Urinary bladder (tissue), 4 donors: ENCODE results near the gene ADGRL2. TPM values are rescaled to one million over a fixed set of nuclear protein-coding genes. Genes with fewer than 3 reads are reported as not detected.

Experiments
- DNase-seq: peaks from one replicate; pipeline ENCODE4 v3.0.0-alpha.2; 2015; ENCODE audit errors: extremely low spot score
- H3K27ac ChIP-seq: one replicate; pipeline ENCODE4 v1.5.1; 2013; ENCODE audit warnings: low read depth, mild to moderate bottlenecking, moderate library complexity
- H3K36me3 ChIP-seq: one replicate; pipeline ENCODE4 v1.6.1; 2013; ENCODE audit warnings: mild to moderate bottlenecking, moderate library complexity; ENCODE audit not compliant: insufficient read depth
- H3K4me1 ChIP-seq: one replicate; pipeline ENCODE4 v1.6.1; 2013; ENCODE audit warnings: mild to moderate bottlenecking, moderate library complexity; ENCODE audit not compliant: insufficient read depth
- H3K4me3 ChIP-seq: one replicate; pipeline ENCODE4 v1.5.1; 2013; ENCODE audit warnings: low read depth, low read length
- WGBS: extraction: QIAGEN DNeasy Blood & Tissue Kit; methylation state at CpG from one replicate; pipeline ENCODE4 v1.1.7; 2013; 5-methylcytosine and 5-hydroxymethylcytosine counted together
- polyA plus RNA-seq: library from polyadenylated mRNA; stranded (reverse); fragments of 200-250 nt; gene quantifications from one replicate; pipeline ENCODE4 v1.2.3, GENCODE V29; 2013
- total RNA-seq: library from RNA; depleted of rRNA; stranded (reverse); fragments of >200 nt; gene quantifications from one replicate; pipeline ENCODE4 v1.2.3, GENCODE V29; 2014
- donor health status: healthy with polysubstance abuse.
- donor health status: healthy.

ADGRL2 gene
- total and polyA plus RNA-seq, 2 donors, result 30.5 to 185 TPM

DNA sequence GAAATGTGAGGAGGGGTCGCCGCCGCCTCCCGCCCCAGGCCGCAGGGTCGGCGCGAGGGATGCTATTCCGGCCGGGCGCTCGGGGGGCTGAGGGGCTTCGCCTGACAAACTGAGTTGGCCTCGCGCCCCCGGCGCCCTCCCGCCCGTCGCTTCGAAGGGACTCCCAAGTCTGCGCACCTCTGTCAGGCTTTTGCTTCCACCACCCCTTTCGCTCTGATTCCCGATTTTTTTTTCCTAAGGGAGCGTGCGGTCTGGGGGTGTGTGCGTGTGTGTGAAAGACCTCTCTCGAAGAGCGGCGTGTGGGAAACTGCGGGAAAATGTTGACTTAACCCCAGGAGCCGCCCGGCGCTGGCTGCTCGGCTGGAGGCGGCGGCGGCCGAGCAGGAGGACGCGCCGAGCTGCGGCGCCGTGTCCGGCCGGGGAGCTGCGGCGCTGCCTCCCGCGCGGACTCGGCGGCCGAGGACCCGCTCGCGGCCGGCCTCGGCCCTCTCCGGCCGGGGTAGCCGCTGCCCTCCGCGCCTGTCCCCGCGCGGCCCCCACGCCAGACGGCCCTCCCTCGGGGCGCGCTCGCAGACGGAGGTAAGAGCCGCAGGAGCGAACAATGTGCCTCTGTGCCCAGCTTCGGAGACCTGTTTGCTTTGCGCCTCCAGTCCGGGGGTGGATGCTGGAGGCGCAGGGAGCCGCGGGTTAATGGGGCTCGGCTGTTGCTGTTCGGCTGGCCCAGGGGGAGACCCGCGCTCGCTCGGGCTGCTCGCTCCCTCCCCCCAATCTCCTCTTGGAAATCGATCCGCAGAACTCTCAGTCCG is 1.1 kb downstream of the ADGRL2 start:
- Histone ChIP-seq H3K4me3 (peak overlapping the region; percentile 74), H3K36me3 (no peaks in the 10 kb centered on the region), H3K27ac (peak overlapping the region; percentile 89), H3K4me1 (no peaks in the 10 kb centered on the region)
- under 1% methylated on average over 93 of the region's 93 CpGs for WGBS
- no peak for DNase-seq

DNA sequence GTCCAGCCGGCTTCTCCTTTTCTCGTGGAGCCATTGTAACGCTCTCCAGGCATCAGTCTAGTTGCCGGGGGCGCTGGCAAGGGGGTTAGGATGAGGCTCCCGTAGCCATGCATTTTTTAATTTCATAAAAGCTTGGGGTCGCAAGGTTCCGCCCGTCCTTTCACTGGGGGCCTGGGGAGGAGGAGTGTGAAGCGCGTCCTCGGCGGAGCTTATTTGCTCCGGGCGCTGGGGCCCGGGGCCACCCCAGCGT is 1.6 kb downstream of the ADGRL2 start:
- DNase-seq, result no peak
- Histone ChIP-seq H3K36me3 (no peaks in the 10 kb centered on the region), H3K27ac (peak overlapping the region; percentile 64), H3K4me3 (peak overlapping the region; percentile 74), H3K4me1 (no peaks in the 10 kb centered on the region)
- under 1% methylated on average over 17 of the region's 17 CpGs for WGBS

GRCh38 chr1:81802707-81803430 is 2.1 kb downstream of the ADGRL2 start:
- Histone ChIP-seq H3K4me3 (peak overlapping the region; percentile 74), H3K27ac (peak overlapping the region; percentile 64), H3K4me1 (no peaks in the 10 kb centered on the region), H3K36me3 (no peaks in the 10 kb centered on the region)
- under 1% methylated on average over 55 of the region's 55 CpGs for WGBS
- DNase-seq, result no peak

- Histone ChIP-seq H3K36me3 (no peaks in the 10 kb centered on the region), H3K27ac (no peak overlapping the region), H3K4me3 (peak overlapping the region; percentile 74), H3K4me1 (no peaks in the 10 kb centered on the region)
- no peak for DNase-seq
- 2% methylated on average over 15 of the region's 15 CpGs for WGBS
Measured at GRCh38 chr1:81803431-81804110, 2.8 kb downstream of the ADGRL2 start.

DNA sequence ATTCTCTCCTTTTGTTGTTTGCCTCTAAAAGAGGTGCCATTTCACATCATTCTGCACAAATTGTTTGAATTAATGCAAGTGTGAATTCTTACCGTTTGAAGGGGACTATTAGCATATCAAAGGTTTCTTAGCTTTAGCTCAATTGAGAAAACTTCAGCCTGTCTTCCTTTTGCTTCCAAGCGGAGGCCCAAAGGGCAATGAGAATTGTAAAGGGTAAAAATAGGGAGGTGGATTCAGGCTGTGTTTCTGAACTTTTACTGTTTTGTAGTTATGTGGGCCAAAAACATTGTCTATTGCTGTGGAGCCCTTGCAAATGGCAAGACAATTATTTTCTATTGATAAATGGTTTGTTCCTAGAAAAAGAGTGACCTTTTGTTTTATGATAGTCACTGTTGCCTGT is 3.6 kb downstream of the ADGRL2 start:
- Histone ChIP-seq H3K27ac (no peak overlapping the region), H3K4me3 (peak overlapping the region; percentile 16), H3K4me1 (no peaks in the 10 kb centered on the region), H3K36me3 (no peaks in the 10 kb centered on the region)
- no peak for DNase-seq
- WGBS, result 61% methylated on average over 2 of the region's 2 CpGs

DNA sequence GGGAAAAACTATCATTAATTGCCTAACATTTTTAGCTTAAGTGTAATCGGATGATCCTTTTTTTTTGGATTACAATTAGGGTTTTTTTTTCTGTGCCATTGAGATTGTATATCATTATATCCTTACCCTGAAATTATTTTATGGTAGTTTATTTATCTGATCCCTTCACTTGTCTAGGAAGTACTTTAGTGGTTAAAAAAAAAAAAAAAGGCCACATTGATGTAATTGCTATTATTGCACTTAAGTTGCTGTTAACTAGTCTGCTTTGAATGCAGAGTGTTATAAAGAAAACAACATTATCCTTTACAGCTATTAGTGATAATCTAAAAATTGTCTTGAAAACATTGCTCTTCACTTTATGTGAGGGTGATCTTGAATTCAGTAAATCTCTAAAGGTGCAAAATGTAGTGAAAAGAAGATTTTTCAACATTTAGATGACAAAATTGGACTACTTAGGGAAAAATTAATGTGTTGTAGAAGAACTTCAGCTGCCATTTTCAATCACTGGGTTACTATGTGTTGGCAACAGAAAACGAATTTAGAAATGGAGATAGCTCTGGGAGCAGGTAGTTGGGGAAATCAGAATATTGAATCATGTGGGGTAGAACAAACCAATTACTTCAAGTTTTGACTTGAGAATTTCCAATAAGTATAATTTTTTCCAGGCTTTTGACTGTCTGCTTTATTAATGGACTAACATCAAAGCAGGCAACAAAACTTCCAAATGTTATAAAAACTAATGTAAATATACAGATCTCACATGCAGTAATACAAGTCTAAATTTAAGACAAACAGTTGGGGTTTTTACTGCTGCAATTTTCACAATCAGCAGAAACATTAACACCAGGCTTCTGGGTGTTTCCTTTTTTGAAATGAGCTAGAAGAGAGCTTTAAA is 5.0 kb downstream of the ADGRL2 start:
- WGBS, result 75% methylated on average over 2 of the region's 2 CpGs
- no peak for DNase-seq
- H3K36me3 ChIP-seq, result no peaks in the 10 kb centered on the region
- no peak overlapping the region for H3K27ac ChIP-seq
- no peak overlapping the region for H3K4me3 ChIP-seq
- no peaks in the 10 kb centered on the region for H3K4me1 ChIP-seq

GRCh38 chr1:81806432-81806770 is 5.7 kb downstream of the ADGRL2 start:
- Histone ChIP-seq H3K4me3 (no peak overlapping the region), H3K27ac (no peak overlapping the region), H3K36me3 (no peaks in the 10 kb centered on the region), H3K4me1 (no peaks in the 10 kb centered on the region)
- no peak for DNase-seq
- 70% methylated on average over 2 of the region's 2 CpGs for WGBS

DNA sequence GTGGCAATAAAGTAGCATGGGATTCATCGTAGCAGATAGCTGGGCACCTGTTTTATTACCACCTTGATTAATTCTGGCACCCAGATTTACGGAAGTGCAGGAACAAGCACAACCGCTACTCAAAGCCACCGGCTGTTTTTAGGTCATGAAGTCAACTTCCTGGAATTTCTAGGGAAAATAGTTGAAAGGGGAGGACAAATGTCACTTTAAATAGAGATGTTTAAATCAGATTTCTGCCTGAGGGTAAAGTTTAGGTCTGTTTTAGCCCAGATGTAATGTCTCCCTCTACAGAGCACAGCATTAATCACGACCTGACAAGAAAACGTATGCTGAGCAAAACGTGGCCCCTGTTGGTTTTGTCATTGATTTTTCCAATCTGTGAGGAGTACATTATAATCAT is 8.0 kb downstream of the ADGRL2 start:
- Histone ChIP-seq H3K27ac (no peak overlapping the region), H3K4me3 (no peak overlapping the region), H3K36me3 (no peaks in the 10 kb centered on the region), H3K4me1 (no peaks in the 10 kb centered on the region)
- no peak for DNase-seq
- 70% methylated on average over 7 of the region's 7 CpGs for WGBS

DNA sequence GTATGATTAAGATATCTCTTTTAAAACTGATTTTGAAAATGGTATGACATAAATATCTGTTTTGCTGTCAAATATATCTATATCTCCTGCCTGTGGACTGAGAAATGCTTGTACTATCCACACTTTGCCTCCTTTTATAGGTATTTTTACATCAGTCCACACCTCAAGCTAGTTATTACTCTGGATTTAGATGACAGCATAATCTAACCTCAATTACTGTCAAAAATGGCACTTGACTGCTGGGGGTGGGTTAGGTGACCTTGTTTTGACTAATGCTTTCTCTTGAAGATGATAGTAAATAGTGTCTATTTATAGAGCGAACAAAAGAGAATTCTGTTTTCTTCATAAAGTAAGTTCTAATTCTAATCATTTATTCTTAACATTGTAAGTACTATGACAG is 9.1 kb downstream of the ADGRL2 start:
- Histone ChIP-seq H3K36me3 (no peaks in the 10 kb centered on the region), H3K4me3 (no peak overlapping the region), H3K27ac (no peak overlapping the region), H3K4me1 (no peaks in the 10 kb centered on the region)
- no peak for DNase-seq
- WGBS, result 95% methylated on average over 1 of the region's 1 CpG

DNA sequence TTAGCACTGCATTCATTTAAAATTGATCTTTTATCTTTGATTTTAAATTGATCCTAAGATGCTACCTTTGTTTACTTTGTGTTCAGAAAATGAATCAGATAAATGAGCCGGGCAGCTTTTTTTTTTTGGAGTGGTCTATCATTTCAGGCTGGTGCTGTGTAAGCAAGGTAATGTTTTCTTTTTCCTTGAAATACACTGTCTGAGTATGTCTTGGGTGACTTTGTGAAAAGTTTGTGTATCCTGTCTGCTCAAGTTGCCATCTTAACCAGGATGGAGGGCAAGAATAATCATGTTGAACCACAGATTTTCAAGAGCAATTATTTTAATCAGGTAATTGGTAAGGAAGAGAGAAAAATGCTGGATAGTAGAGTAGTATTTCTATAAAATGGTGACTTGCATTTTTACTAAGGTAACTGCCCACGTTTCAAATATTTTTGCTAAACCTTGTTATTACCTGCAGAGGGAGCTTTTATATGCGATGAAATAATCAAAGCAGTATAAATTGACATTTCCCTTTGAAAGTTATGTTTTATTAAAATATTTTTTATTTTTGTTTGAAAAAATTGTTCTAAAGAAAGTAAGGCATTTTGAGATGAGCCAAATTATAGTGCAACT is 11.1 kb downstream of the ADGRL2 start:
- H3K27ac ChIP-seq, result no peak overlapping the region
- WGBS, result 65% methylated on average over 3 of the region's 3 CpGs
- H3K4me1 ChIP-seq, result no peaks in the 10 kb centered on the region
- DNase-seq, result no peak
- H3K36me3 ChIP-seq, result no peaks in the 10 kb centered on the region
- H3K4me3 ChIP-seq, result no peak overlapping the region

DNA sequence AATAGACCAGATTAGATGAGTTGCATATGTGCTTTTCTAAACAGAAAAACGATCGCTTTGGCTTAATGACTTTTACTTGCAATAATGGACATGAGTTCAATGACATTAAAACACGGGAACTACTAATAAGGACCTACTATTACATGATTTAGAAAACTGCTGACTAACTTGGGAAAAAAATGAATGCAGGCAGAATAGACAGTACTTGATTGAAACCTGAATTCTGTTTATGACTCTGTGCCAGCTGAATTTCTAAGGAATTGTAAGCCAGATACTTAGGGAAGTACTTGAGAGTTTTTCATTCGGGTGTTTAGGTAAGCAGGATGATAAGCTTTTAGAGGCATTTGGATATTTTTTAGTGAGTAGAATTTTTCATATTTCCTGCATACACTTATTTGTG is 12.0 kb downstream of the ADGRL2 start:
- H3K4me1 ChIP-seq, result no peaks in the 10 kb centered on the region
- WGBS, result 64% methylated on average over 4 of the region's 4 CpGs
- no peak overlapping the region for H3K27ac ChIP-seq
- DNase-seq, result no peak
- no peaks in the 10 kb centered on the region for H3K36me3 ChIP-seq
- no peak overlapping the region for H3K4me3 ChIP-seq

GRCh38 chr1:81813691-81814090 is 13.0 kb downstream of the ADGRL2 start:
- Histone ChIP-seq H3K36me3 (no peaks in the 10 kb centered on the region), H3K4me3 (no peak overlapping the region), H3K4me1 (no peaks in the 10 kb centered on the region), H3K27ac (no peak overlapping the region)
- DNase-seq, result no peak
- 91% methylated on average over 2 of the region's 2 CpGs for WGBS

GRCh38 chr1:81819613-81820012 is 18.9 kb downstream of the ADGRL2 start:
- WGBS, result 91% methylated on average over 4 of the region's 4 CpGs
- DNase-seq, result no peak

More at GRCh38 chr1:81819613-81820012, 18.9 kb downstream of the ADGRL2 start:
- H3K27ac ChIP-seq, result no peak overlapping the region
- no peaks in the 10 kb centered on the region for H3K4me1 ChIP-seq
- H3K4me3 ChIP-seq, result no peak overlapping the region
- no peaks in the 10 kb centered on the region for H3K36me3 ChIP-seq
